H1 (cell line): Measurements from ENCODE around the gene CCDC83. TPM values are rescaled to one million over a fixed set of nuclear protein-coding genes. Genes with fewer than 3 reads are reported as not detected.

Experiments used
- polyA plus RNA-seq, 7 experiments: library from polyadenylated mRNA; depleted of rRNA in 3 of 7; stranded (reverse) in 5 of 7; unstranded in 2 of 7; fragments of >200 nt in 5 of 7; fragments of 200-250 nt in 2 of 7; gene quantifications; 1 replicate in 5 of 7; 2 replicates in 1 of 7; 4 replicates in 1 of 7; pipeline versions ENCODE4 v1.2.1 to v1.2.3, GENCODE V29; 2011 to 2013; ENCODE audit warnings: missing spikeins in 2 of 7, mixed read lengths in 2 of 7
- total RNA-seq: library from RNA; stranded (reverse); fragmentation: NEBNext Ultra II Directional; extraction: Animal tissue kit (Norgen Biotek cat#: 25700); gene quantifications from 2 replicates; pipeline ENCODE4 v1.2.1, GENCODE V29; 2021
- TF ChIP-seq, protein P1 (sequence below): fragments of 300-600 bp; sonication (generic); IDR thresholded peaks from 2 replicates; pipeline ENCODE4 v1.7.1; 2012; ENCODE audit warnings: low read length, moderate library complexity, mild to moderate bottlenecking, inconsistent platforms; ENCODE audit not compliant: insufficient replicate concordance

The CCDC83 gene
- total and polyA plus RNA-seq, 2 of the 8 experiments (the other 6 are each of a cell fraction or from before 2014, with no cell fraction given): not detected

DNA sequence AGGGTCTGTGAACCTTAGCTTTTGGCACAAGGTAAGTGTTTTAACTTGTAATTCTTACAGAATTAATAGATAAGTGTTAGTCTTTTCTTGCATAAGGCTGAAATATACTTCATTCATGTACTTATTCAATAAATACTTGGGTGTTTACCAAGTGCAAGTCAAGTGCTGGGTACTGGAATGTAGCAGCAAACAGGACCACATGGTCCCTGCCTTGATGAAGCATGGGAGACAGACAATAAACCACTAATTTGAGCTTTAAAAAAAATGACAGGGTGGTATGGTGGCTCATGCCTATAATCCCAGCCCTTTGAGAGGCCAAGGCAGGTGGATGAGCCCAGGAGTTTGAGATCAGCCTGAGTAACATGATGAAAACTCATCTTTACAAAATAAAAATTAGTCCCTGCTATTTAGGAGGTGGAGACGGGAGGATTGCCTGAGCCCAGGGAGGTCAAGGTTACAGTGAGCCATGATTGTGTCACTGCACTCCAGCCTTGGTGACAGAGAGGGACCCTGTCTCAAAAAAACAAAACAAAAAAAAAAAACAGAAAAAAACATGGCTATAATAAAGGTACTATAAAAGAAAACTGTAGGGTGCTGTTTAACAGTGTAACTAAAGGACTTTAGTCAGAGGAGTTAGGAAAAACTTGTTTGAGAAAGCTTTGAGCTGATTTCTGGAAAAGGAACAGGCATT is 11.1 kb downstream of the CCDC83 start (continued):
- TF ChIP-seq, protein P1, sequence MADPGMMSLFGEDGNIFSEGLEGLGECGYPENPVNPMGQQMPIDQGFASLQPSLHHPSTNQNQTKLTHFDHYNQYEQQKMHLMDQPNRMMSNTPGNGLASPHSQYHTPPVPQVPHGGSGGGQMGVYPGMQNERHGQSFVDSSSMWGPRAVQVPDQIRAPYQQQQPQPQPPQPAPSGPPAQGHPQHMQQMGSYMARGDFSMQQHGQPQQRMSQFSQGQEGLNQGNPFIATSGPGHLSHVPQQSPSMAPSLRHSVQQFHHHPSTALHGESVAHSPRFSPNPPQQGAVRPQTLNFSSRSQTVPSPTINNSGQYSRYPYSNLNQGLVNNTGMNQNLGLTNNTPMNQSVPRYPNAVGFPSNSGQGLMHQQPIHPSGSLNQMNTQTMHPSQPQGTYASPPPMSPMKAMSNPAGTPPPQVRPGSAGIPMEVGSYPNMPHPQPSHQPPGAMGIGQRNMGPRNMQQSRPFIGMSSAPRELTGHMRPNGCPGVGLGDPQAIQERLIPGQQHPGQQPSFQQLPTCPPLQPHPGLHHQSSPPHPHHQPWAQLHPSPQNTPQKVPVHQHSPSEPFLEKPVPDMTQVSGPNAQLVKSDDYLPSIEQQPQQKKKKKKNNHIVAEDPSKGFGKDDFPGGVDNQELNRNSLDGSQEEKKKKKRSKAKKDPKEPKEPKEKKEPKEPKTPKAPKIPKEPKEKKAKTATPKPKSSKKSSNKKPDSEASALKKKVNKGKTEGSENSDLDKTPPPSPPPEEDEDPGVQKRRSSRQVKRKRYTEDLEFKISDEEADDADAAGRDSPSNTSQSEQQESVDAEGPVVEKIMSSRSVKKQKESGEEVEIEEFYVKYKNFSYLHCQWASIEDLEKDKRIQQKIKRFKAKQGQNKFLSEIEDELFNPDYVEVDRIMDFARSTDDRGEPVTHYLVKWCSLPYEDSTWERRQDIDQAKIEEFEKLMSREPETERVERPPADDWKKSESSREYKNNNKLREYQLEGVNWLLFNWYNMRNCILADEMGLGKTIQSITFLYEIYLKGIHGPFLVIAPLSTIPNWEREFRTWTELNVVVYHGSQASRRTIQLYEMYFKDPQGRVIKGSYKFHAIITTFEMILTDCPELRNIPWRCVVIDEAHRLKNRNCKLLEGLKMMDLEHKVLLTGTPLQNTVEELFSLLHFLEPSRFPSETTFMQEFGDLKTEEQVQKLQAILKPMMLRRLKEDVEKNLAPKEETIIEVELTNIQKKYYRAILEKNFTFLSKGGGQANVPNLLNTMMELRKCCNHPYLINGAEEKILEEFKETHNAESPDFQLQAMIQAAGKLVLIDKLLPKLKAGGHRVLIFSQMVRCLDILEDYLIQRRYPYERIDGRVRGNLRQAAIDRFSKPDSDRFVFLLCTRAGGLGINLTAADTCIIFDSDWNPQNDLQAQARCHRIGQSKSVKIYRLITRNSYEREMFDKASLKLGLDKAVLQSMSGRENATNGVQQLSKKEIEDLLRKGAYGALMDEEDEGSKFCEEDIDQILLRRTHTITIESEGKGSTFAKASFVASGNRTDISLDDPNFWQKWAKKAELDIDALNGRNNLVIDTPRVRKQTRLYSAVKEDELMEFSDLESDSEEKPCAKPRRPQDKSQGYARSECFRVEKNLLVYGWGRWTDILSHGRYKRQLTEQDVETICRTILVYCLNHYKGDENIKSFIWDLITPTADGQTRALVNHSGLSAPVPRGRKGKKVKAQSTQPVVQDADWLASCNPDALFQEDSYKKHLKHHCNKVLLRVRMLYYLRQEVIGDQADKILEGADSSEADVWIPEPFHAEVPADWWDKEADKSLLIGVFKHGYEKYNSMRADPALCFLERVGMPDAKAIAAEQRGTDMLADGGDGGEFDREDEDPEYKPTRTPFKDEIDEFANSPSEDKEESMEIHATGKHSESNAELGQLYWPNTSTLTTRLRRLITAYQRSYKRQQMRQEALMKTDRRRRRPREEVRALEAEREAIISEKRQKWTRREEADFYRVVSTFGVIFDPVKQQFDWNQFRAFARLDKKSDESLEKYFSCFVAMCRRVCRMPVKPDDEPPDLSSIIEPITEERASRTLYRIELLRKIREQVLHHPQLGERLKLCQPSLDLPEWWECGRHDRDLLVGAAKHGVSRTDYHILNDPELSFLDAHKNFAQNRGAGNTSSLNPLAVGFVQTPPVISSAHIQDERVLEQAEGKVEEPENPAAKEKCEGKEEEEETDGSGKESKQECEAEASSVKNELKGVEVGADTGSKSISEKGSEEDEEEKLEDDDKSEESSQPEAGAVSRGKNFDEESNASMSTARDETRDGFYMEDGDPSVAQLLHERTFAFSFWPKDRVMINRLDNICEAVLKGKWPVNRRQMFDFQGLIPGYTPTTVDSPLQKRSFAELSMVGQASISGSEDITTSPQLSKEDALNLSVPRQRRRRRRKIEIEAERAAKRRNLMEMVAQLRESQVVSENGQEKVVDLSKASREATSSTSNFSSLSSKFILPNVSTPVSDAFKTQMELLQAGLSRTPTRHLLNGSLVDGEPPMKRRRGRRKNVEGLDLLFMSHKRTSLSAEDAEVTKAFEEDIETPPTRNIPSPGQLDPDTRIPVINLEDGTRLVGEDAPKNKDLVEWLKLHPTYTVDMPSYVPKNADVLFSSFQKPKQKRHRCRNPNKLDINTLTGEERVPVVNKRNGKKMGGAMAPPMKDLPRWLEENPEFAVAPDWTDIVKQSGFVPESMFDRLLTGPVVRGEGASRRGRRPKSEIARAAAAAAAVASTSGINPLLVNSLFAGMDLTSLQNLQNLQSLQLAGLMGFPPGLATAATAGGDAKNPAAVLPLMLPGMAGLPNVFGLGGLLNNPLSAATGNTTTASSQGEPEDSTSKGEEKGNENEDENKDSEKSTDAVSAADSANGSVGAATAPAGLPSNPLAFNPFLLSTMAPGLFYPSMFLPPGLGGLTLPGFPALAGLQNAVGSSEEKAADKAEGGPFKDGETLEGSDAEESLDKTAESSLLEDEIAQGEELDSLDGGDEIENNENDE: no peak
